ENCODE measurements around the gene TC2N.
"Not testable (repeated sequence)": the region's sequence is repeated elsewhere in the genome, so short reads cannot be mapped to it uniquely, and the experiment has no call there.

The TC2N gene

GRCh38 chr14:91866511-91867295, 633 bp downstream of the TC2N start:
- no peak for DNase-seq

GRCh38 chr14:91866061-91866460, 1.3 kb downstream of the TC2N start:
- peak; percentile 35 for DNase-seq

- no peak for DNase-seq
Measured at GRCh38 chr14:91862417-91862816, 4.9 kb downstream of the TC2N start.

GRCh38 chr14:91861091-91861490, 6.2 kb downstream of the TC2N start:
- DNase-seq, result no peak

- no peak for DNase-seq
Measured at GRCh38 chr14:91860238-91860637, 7.1 kb downstream of the TC2N start.

- DNase-seq, result peak; percentile 76
Measured at GRCh38 chr14:91858536-91859275, 8.6 kb downstream of the TC2N start.

- DNase-seq, result no peak
Measured at GRCh38 chr14:91857614-91858013, 9.7 kb downstream of the TC2N start.

- DNase-seq, result no peak
Measured at GRCh38 chr14:91854327-91854934, 12.9 kb downstream of the TC2N start.

GRCh38 chr14:91851563-91851962, 15.8 kb downstream of the TC2N start:
- no peak for DNase-seq

GRCh38 chr14:91848504-91849001, 18.8 kb downstream of the TC2N start:
- no peak for DNase-seq

- DNase-seq, result no peak
Measured at GRCh38 chr14:91847693-91848092, 19.6 kb downstream of the TC2N start.

- DNase-seq, result no peak
Measured at GRCh38 chr14:91845652-91846051, 21.7 kb downstream of the TC2N start.

GRCh38 chr14:91845056-91845455, 22.3 kb downstream of the TC2N start:
- DNase-seq, result not testable (repeated sequence)

- DNase-seq, result no peak
Measured at GRCh38 chr14:91844029-91844428, 23.3 kb downstream of the TC2N start.

- no peak for DNase-seq
Measured at GRCh38 chr14:91843437-91843836, 23.9 kb downstream of the TC2N start.

GRCh38 chr14:91841065-91841464, 26.3 kb downstream of the TC2N start:
- no peak for DNase-seq

- no peak for DNase-seq
Measured at GRCh38 chr14:91839749-91840148, 27.6 kb downstream of the TC2N start.

GRCh38 chr14:91837076-91837475, 30.3 kb downstream of the TC2N start:
- no peak for DNase-seq

- DNase-seq, result peak; percentile 10
Measured at GRCh38 chr14:91835920-91836843, 31.2 kb downstream of the TC2N start.

- no peak for DNase-seq
Measured at GRCh38 chr14:91835197-91835919, 32.0 kb downstream of the TC2N start.

- no peak for DNase-seq
Measured at GRCh38 chr14:91834571-91834970, 32.8 kb downstream of the TC2N start.

- DNase-seq, result no peak
Measured at GRCh38 chr14:91831337-91831736, 36.0 kb downstream of the TC2N start.
